Liver (tissue), 9 donors: ENCODE measurements around the gene RAB32. TPM values are rescaled to one million over a fixed set of nuclear protein-coding genes. Genes with fewer than 3 reads are reported as not detected.

Source experiments
- DNase-seq: peaks from one replicate; pipeline ENCODE4 v3.0.0-alpha.2; 2017; ENCODE audit warnings: low spot score
- H3K27ac ChIP-seq, 2 donors: one replicate each; pipeline ENCODE4 v1.7.0; 2013; ENCODE audit warnings: inconsistent platforms in 2 of 2, low read length in 2 of 2, control low read depth in 1 of 2, low read depth in 1 of 2, mild to moderate bottlenecking in 1 of 2
- H3K27me3 ChIP-seq, 4 donors: one replicate each; pipeline versions ENCODE4 v1.6.1 to v1.7.0; 2013; ENCODE audit warnings: low read length in 3 of 4, inconsistent platforms in 1 of 4, mild to moderate bottlenecking in 1 of 4, moderate library complexity in 1 of 4; ENCODE audit not compliant: control insufficient read depth in 4 of 4, insufficient read depth in 4 of 4
- H3K36me3 ChIP-seq, 4 donors: one replicate each; pipeline versions ENCODE4 v1.6.1 to v1.7.0; 2013; ENCODE audit warnings: low read length in 3 of 4, mild to moderate bottlenecking in 3 of 4, low read depth in 1 of 4, moderate library complexity in 1 of 4; ENCODE audit not compliant: control insufficient read depth in 4 of 4, insufficient read depth in 3 of 4
- H3K4me1 ChIP-seq, 4 donors: one replicate each; pipeline versions ENCODE4 v1.6.1 to v1.7.0; 2013; ENCODE audit warnings: low read length in 3 of 4, mild to moderate bottlenecking in 3 of 4, moderate library complexity in 1 of 4; ENCODE audit not compliant: control insufficient read depth in 4 of 4, insufficient read depth in 4 of 4
- H3K4me3 ChIP-seq, 3 donors: one replicate each; pipeline versions ENCODE4 v1.6.1 to v1.7.0; 2013; ENCODE audit warnings: low read length in 3 of 3, control low read depth in 1 of 3, low read depth in 1 of 3, mild to moderate bottlenecking in 1 of 3
- H3K9ac ChIP-seq, 2 donors: one replicate each; pipeline ENCODE4 v1.7.0; 2013; ENCODE audit warnings: low read length in 2 of 2, mild to moderate bottlenecking in 2 of 2, moderate library complexity in 2 of 2, control low read depth in 1 of 2, low read depth in 1 of 2
- H3K9me3 ChIP-seq, 4 donors: one replicate each; pipeline versions ENCODE4 v1.6.1 to v1.7.0; 2013; ENCODE audit warnings: low read length in 3 of 4; ENCODE audit not compliant: control insufficient read depth in 4 of 4
- EGR1 ChIP-seq, 2 donors: IDR thresholded peaks; 2 replicates each; pipeline ENCODE4 v1.6.1; 2016 to 2018; ENCODE audit warnings: antibody characterized with exemption in 2 of 2, low read depth in 2 of 2
- FOXA1 ChIP-seq: IDR thresholded peaks from 2 replicates; pipeline ENCODE4 v1.6.1; 2016; ENCODE audit warnings: antibody characterized with exemption
- FOXA2 ChIP-seq: IDR thresholded peaks from 2 replicates; pipeline ENCODE4 v1.6.1; 2016; ENCODE audit warnings: antibody characterized with exemption
- GABPA ChIP-seq, 2 donors: IDR thresholded peaks in 1 of 2; conservative IDR thresholded peaks in 1 of 2; 2 replicates each; pipeline ENCODE4 v1.6.1; 2016; ENCODE audit warnings: antibody characterized with exemption in 2 of 2, mild to moderate bottlenecking in 1 of 2, moderate library complexity in 1 of 2
- HNF4A ChIP-seq, 2 donors: conservative IDR thresholded peaks; 2 replicates each; pipeline ENCODE4 v1.6.1; 2016; ENCODE audit warnings: antibody characterized with exemption in 2 of 2, mild to moderate bottlenecking in 2 of 2
- HNF4G ChIP-seq: IDR thresholded peaks from 2 replicates; pipeline ENCODE4 v1.6.1; 2016; ENCODE audit warnings: antibody characterized with exemption
- NR2F2 ChIP-seq: IDR thresholded peaks from 2 replicates; pipeline ENCODE4 v1.6.1; 2016; ENCODE audit warnings: antibody characterized with exemption
- RAD21 ChIP-seq, 2 donors: IDR thresholded peaks; 2 replicates each; pipeline ENCODE4 v1.6.1; 2016; ENCODE audit warnings: antibody characterized with exemption in 2 of 2, mild to moderate bottlenecking in 2 of 2
- RXRA ChIP-seq, 2 donors: IDR thresholded peaks; 2 replicates each; pipeline ENCODE4 v1.6.1; 2017 to 2018; ENCODE audit warnings: antibody characterized with exemption in 2 of 2, mild to moderate bottlenecking in 1 of 2
- SP1 ChIP-seq: IDR thresholded peaks from 2 replicates; pipeline ENCODE4 v1.6.1; 2018; ENCODE audit warnings: antibody characterized with exemption, mild to moderate bottlenecking
- TAF1 ChIP-seq: conservative IDR thresholded peaks from 2 replicates; pipeline ENCODE4 v1.6.1; 2016; ENCODE audit warnings: antibody characterized with exemption, mild to moderate bottlenecking
- YY1 ChIP-seq: IDR thresholded peaks from 2 replicates; pipeline ENCODE4 v1.6.1; 2016; ENCODE audit warnings: antibody characterized with exemption, mild to moderate bottlenecking
- WGBS: extraction: QIAGEN DNeasy Blood & Tissue Kit; methylation state at CpG from one replicate; pipeline ENCODE4 v1.1.7; 2013; 5-methylcytosine and 5-hydroxymethylcytosine counted together
- polyA plus RNA-seq, 2 donors: library from polyadenylated mRNA; stranded (reverse) in 1 of 2; unstranded in 1 of 2; fragments of 200-250 nt in 1 of 2; fragments of >200 nt in 1 of 2; fragmentation: Nextera tagmentation in 1 of 2; extraction: Ambion mirVana in 1 of 2; gene quantifications; one replicate each; pipeline versions ENCODE4 v1.2.1 to v1.2.3, GENCODE V29; 2013 to 2015
- total RNA-seq, 2 donors: library from RNA; depleted of rRNA; stranded (reverse); fragments of >200 nt; gene quantifications; one replicate each; pipeline ENCODE4 v1.2.3, GENCODE V29; 2014
- TF ChIP-seq, protein P1 (sequence below): IDR thresholded peaks from 2 replicates; pipeline ENCODE4 v1.6.1; 2016; ENCODE audit warnings: antibody characterized with exemption
- TF ChIP-seq, protein P2 (sequence below): IDR thresholded peaks from 2 replicates; pipeline ENCODE4 v1.6.1; 2016; ENCODE audit warnings: antibody characterized with exemption
- TF ChIP-seq, protein P3 (sequence below): fragments of 150-350 bp; IDR thresholded peaks from 2 replicates; pipeline ENCODE4 v1.5.1; 2017; ENCODE audit warnings: improper control_type of control experiment, low read depth, low read length; ENCODE audit not compliant: missing input control
- TF ChIP-seq, protein P4 (sequence below): IDR thresholded peaks from 2 replicates; pipeline ENCODE4 v1.6.1; 2016; ENCODE audit warnings: antibody characterized with exemption
- TF ChIP-seq, protein P5 (sequence below): IDR thresholded peaks from 2 replicates; pipeline ENCODE4 v1.6.1; 2016; ENCODE audit warnings: antibody characterized with exemption, mild to moderate bottlenecking
- donor health status: healthy.
- donor health status: healthy.
- donor health status: healthy.
- donor health status: healthy.
- donor health status: healthy.

The RAB32 gene
- total and polyA plus RNA-seq, 4 donors = 13.6 to 49.9 (median 31.1) TPM

DNA sequence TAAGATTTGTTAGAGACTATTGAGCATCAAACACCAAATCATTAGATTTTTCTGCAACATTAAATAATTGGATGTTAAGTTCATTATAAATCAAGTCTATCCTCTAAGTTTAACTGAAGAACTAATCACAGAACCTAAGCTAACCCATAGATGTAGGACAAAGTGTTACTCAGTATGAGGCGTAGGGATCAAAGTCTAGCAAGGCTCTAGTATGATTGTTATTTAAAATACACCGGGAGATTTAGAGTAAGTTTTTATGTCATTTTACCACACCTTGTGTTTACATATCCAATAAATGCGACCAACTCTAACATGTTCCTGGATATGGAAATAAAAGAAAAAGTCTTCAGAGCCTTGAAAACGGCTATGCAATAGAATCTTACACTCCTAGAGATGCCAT is 57.7 kb downstream of the RAB32 start:
- no peak for DNase-seq
- Histone ChIP-seq H3K36me3 (no peaks in the 10 kb centered on the region), H3K9me3 (no peaks in the 10 kb centered on the region), H3K4me1 (peaks cover 4 to 6% (median 4%) of the 10 kb centered on the region in 4 donors), H3K9ac (no peak overlapping the region), H3K27ac (no peak overlapping the region), H3K27me3 (peaks cover 0 to 3% (median 0%) of the 10 kb centered on the region in 4 donors), H3K4me3 (no peak overlapping the region)
- WGBS = 56% methylated on average over 4 of the region's 4 CpGs
- TF ChIP-seq RXRA (IDR thresholded peaks at IDR 0.05) (no peak), HNF4G (no peak), RAD21 (IDR thresholded peaks at IDR 0.05) (no peak), GABPA (IDR thresholded peaks at IDR 0.05 in 1 of 2, conservative IDR thresholded peaks at IDR 0.05 in 1 of 2) (no peak), NR2F2 (no peak), TAF1 (no peak), SP1 (no peak), YY1 (no peak), FOXA2 (no peak), EGR1 (IDR thresholded peaks at IDR 0.05; ENCODE audit: low read depth in 2 of 2) (no peak), FOXA1 (no peak), HNF4A (conservative IDR thresholded peaks at IDR 0.05) (no peak)
- TF ChIP-seq, protein P1, sequence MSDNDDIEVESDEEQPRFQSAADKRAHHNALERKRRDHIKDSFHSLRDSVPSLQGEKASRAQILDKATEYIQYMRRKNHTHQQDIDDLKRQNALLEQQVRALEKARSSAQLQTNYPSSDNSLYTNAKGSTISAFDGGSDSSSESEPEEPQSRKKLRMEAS = no peak
- TF ChIP-seq, protein P2, sequence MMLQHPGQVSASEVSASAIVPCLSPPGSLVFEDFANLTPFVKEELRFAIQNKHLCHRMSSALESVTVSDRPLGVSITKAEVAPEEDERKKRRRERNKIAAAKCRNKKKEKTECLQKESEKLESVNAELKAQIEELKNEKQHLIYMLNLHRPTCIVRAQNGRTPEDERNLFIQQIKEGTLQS = no peak
- TF ChIP-seq, protein P3, sequence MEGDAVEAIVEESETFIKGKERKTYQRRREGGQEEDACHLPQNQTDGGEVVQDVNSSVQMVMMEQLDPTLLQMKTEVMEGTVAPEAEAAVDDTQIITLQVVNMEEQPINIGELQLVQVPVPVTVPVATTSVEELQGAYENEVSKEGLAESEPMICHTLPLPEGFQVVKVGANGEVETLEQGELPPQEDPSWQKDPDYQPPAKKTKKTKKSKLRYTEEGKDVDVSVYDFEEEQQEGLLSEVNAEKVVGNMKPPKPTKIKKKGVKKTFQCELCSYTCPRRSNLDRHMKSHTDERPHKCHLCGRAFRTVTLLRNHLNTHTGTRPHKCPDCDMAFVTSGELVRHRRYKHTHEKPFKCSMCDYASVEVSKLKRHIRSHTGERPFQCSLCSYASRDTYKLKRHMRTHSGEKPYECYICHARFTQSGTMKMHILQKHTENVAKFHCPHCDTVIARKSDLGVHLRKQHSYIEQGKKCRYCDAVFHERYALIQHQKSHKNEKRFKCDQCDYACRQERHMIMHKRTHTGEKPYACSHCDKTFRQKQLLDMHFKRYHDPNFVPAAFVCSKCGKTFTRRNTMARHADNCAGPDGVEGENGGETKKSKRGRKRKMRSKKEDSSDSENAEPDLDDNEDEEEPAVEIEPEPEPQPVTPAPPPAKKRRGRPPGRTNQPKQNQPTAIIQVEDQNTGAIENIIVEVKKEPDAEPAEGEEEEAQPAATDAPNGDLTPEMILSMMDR = no peak
- TF ChIP-seq, protein P4, sequence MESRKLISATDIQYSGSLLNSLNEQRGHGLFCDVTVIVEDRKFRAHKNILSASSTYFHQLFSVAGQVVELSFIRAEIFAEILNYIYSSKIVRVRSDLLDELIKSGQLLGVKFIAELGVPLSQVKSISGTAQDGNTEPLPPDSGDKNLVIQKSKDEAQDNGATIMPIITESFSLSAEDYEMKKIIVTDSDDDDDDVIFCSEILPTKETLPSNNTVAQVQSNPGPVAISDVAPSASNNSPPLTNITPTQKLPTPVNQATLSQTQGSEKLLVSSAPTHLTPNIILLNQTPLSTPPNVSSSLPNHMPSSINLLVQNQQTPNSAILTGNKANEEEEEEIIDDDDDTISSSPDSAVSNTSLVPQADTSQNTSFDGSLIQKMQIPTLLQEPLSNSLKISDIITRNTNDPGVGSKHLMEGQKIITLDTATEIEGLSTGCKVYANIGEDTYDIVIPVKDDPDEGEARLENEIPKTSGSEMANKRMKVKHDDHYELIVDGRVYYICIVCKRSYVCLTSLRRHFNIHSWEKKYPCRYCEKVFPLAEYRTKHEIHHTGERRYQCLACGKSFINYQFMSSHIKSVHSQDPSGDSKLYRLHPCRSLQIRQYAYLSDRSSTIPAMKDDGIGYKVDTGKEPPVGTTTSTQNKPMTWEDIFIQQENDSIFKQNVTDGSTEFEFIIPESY = no peak
- TF ChIP-seq, protein P5, sequence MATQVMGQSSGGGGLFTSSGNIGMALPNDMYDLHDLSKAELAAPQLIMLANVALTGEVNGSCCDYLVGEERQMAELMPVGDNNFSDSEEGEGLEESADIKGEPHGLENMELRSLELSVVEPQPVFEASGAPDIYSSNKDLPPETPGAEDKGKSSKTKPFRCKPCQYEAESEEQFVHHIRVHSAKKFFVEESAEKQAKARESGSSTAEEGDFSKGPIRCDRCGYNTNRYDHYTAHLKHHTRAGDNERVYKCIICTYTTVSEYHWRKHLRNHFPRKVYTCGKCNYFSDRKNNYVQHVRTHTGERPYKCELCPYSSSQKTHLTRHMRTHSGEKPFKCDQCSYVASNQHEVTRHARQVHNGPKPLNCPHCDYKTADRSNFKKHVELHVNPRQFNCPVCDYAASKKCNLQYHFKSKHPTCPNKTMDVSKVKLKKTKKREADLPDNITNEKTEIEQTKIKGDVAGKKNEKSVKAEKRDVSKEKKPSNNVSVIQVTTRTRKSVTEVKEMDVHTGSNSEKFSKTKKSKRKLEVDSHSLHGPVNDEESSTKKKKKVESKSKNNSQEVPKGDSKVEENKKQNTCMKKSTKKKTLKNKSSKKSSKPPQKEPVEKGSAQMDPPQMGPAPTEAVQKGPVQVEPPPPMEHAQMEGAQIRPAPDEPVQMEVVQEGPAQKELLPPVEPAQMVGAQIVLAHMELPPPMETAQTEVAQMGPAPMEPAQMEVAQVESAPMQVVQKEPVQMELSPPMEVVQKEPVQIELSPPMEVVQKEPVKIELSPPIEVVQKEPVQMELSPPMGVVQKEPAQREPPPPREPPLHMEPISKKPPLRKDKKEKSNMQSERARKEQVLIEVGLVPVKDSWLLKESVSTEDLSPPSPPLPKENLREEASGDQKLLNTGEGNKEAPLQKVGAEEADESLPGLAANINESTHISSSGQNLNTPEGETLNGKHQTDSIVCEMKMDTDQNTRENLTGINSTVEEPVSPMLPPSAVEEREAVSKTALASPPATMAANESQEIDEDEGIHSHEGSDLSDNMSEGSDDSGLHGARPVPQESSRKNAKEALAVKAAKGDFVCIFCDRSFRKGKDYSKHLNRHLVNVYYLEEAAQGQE = no peak
